Measurements from ENCODE around the gene PLAGL2. TPM values are rescaled to one million over a fixed set of nuclear protein-coding genes. Genes with fewer than 3 reads are reported as not detected.
A peak's percentile ranks its signal among the peaks of the same experiment; 100 is the strongest.

Gene PLAGL2
- total RNA-seq, 1 donor from 2014 or later, result 7.3 TPM

GRCh38 chr20:32192698-32193097, 14.8 kb downstream of the PLAGL2 start:
- Histone ChIP-seq H3K4me1 (peaks cover 60% of the 10 kb centered on the region), H3K4me3 (no peak overlapping the region), H3K9me3 (replicated peaks) (no peaks in the 10 kb centered on the region), H3K36me3 (peaks cover 35% of the 10 kb centered on the region), H3K27me3 (ENCODE audit: low read depth) (no peaks in the 10 kb centered on the region), H3K27ac (replicated peaks) (peak overlapping the region; percentile 45)
- no peak for DNase-seq
- intact Hi-C loops (cut with micrococcal nuclease), result no loop called here
- TF ChIP-seq, protein P1, sequence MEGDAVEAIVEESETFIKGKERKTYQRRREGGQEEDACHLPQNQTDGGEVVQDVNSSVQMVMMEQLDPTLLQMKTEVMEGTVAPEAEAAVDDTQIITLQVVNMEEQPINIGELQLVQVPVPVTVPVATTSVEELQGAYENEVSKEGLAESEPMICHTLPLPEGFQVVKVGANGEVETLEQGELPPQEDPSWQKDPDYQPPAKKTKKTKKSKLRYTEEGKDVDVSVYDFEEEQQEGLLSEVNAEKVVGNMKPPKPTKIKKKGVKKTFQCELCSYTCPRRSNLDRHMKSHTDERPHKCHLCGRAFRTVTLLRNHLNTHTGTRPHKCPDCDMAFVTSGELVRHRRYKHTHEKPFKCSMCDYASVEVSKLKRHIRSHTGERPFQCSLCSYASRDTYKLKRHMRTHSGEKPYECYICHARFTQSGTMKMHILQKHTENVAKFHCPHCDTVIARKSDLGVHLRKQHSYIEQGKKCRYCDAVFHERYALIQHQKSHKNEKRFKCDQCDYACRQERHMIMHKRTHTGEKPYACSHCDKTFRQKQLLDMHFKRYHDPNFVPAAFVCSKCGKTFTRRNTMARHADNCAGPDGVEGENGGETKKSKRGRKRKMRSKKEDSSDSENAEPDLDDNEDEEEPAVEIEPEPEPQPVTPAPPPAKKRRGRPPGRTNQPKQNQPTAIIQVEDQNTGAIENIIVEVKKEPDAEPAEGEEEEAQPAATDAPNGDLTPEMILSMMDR (IDR thresholded peaks at IDR 0.05; ENCODE audit: borderline replicate concordance), result no peak

GRCh38 chr20:32191873-32192272, 15.7 kb downstream of the PLAGL2 start:
- peaks cover 27% of the 10 kb centered on the region for H3K36me3 ChIP-seq
- intact Hi-C loops (cut with micrococcal nuclease), result no loop called here
- H3K4me3 ChIP-seq, result no peak overlapping the region
- peak overlapping the region; percentile 45 for H3K27ac ChIP-seq (replicated peaks)
- DNase-seq, result no peak
- TF ChIP-seq, protein P1 (IDR thresholded peaks at IDR 0.05; ENCODE audit: borderline replicate concordance), result no peak
- H3K9me3 ChIP-seq (replicated peaks), result no peaks in the 10 kb centered on the region
- H3K27me3 ChIP-seq (ENCODE audit: low read depth), result no peaks in the 10 kb centered on the region
- peaks cover 60% of the 10 kb centered on the region for H3K4me1 ChIP-seq

DNA sequence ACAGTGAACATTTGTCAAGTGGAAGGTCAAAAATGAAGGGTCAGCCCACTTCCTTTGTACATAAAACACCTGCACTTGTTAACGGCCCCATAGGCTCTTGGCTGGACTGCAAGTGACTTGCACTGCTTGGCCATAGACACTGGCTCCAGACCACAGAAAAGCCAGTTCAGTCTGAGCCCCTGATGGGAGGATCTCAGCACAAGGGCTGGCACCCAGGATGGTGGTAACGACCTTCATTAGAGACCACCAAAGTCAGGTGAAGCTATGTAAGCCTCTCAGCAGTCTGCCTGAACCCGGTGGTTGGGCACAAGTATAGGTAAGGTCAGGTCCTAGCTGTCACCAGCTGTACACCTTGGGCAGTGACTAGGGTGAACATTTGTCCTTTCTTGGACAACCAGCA, 16.1 kb downstream of the PLAGL2 start:
- Histone ChIP-seq H3K27me3 (ENCODE audit: low read depth) (no peaks in the 10 kb centered on the region), H3K36me3 (peaks cover 23% of the 10 kb centered on the region), H3K27ac (replicated peaks) (peak overlapping the region; percentile 18), H3K9me3 (replicated peaks) (no peaks in the 10 kb centered on the region), H3K4me1 (peaks cover 60% of the 10 kb centered on the region), H3K4me3 (no peak overlapping the region)
- TF ChIP-seq, protein P1 (IDR thresholded peaks at IDR 0.05; ENCODE audit: borderline replicate concordance), result no peak
- intact Hi-C loops (cut with micrococcal nuclease), result no loop called here
- no peak for DNase-seq

DNA sequence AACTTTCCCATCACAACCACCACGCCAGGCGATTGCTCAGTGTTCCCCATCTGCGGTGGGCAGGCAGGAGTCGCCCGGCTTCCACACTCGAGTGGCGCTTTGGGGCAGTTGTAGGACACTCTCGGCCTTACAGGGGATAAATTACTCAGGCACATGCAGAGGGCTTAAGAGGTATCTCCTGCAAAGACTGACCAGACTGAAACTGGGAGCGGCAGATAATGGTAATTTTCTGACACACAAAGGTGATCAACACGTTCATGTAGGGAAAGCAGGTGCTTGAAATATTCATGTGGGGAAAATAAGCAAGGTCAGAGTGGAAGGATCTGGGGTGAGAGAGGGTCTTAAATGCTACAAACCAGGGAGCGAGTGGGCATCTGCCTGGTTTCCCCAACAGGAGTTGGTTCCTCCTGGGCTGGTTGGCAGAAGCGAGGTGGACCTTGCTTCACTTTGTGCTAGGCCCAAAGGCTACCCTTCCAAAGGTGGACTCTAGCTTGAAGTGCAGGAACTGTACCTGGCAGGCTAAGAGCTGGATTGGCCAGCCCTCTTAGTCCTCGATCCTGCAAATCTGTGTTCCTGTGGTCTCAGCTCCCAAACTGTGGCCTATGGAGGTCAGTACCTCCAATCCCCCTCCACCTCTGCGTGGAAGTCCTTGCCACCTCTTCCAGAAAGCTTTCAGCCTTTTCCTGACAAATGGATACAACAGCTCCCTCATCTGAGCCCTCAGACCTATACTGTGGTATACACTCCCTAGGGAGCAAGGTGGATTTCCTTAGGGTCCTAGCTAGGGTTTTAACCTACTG, 16.7 kb downstream of the PLAGL2 start:
- H3K9me3 ChIP-seq (replicated peaks), result no peaks in the 10 kb centered on the region
- peak overlapping the region; percentile 83 for H3K27ac ChIP-seq (replicated peaks)
- intact Hi-C loops (cut with micrococcal nuclease), result no loop called here
- TF ChIP-seq, protein P1 (IDR thresholded peaks at IDR 0.05; ENCODE audit: borderline replicate concordance), result no peak
- peaks cover 17% of the 10 kb centered on the region for H3K36me3 ChIP-seq
- H3K4me3 ChIP-seq, result peak overlapping the region; percentile 78
- H3K27me3 ChIP-seq (ENCODE audit: low read depth), result no peaks in the 10 kb centered on the region
- H3K4me1 ChIP-seq, result peaks cover 60% of the 10 kb centered on the region
- DNase-seq, result no peak

DNA sequence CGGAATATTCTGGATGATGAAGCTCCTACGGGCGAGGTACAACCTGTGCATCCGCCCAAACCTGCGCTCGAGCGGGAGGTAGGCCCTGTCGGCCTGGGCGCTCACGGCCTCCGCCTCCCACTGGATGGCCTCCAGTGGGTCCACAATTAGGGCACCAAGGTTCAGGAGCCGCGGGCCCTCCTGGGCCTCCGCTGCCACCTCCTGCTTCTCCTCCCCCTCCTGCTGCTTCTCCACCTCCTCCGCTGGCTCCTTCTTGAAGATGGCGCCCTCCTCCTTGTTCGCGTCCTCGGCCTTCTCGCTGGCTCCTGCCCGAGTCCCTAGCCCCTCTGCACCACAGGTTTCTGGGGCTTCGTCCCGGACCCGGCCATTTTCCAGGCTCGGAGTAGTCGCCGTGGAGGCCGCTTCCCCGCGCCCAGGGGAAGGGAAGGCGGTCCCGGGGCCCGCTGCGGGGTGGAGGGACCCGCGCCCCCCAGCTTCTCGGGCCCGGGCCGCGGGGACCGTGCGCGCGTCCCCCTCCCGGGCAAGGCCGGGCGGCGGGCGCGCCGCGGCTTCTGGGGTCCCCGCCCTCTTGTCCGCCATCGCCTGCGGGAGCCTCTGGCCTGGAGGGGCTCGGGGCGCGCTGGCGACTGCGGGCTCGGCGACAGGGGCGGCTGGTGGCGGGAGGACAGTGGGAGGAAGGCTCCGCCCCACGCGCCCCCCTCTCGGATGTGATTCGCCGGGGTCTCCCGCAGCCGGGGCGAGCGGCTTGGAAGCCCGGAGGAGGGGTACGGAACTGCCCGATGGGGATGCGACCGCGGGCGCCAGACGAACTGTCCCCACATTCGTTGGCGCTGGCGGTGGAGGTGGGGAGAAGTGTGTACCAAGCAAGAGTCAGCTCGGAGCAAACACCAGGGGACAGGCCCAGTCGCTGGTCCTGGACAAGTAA, 17.6 kb downstream of the PLAGL2 start:
- TF ChIP-seq, protein P1 (IDR thresholded peaks at IDR 0.05; ENCODE audit: borderline replicate concordance), result peak; percentile 16
- Histone ChIP-seq H3K4me3 (peak overlapping the region; percentile 78), H3K4me1 (peaks cover 60% of the 10 kb centered on the region), H3K27ac (replicated peaks) (peak overlapping the region; percentile 83), H3K36me3 (peaks cover 8% of the 10 kb centered on the region), H3K9me3 (replicated peaks) (no peaks in the 10 kb centered on the region), H3K27me3 (ENCODE audit: low read depth) (no peaks in the 10 kb centered on the region)
- peak; percentile 50 for DNase-seq
- intact Hi-C loops (cut with micrococcal nuclease), result no loop called here
